Right cardiac atrium (tissue), 5 donors: ENCODE measurements around the gene GHRH. TPM values are rescaled to one million over a fixed set of nuclear protein-coding genes. Genes with fewer than 3 reads are reported as not detected.

Experiments used
- ATAC-seq, 2 donors: fragments of 200-7000 bp; cut with Tn5 transposase; one replicate each; pipeline versions ENCODE4 v1.8.0 to v1.9.1; 2020; ENCODE audit warnings: moderate library complexity in 2 of 2, mild to moderate bottlenecking in 1 of 2
- DNase-seq, 3 donors: peaks; one replicate each; pipeline ENCODE4 v3.0.0-alpha.2; 2020
- H3K27ac ChIP-seq: one replicate; pipeline ENCODE4 v1.5.1; 2013; ENCODE audit warnings: mild to moderate bottlenecking, low read length, control low read depth, moderate library complexity
- H3K27me3 ChIP-seq: one replicate; pipeline ENCODE4 v1.6.1; 2013; ENCODE audit not compliant: control insufficient read depth, insufficient read depth
- H3K4me1 ChIP-seq: one replicate; pipeline ENCODE4 v1.6.1; 2013; ENCODE audit warnings: low read length; ENCODE audit not compliant: control insufficient read depth, insufficient read depth
- H3K4me3 ChIP-seq: one replicate; pipeline ENCODE4 v1.5.1; 2013; ENCODE audit warnings: low read length, control low read depth
- H3K9me3 ChIP-seq: one replicate; pipeline ENCODE4 v1.6.1; 2013; ENCODE audit warnings: low read length; ENCODE audit not compliant: control insufficient read depth
- WGBS: extraction: QIAGEN DNeasy Blood & Tissue Kit; methylation state at CpG from one replicate; pipeline ENCODE4 v1.1.7; 2013; 5-methylcytosine and 5-hydroxymethylcytosine counted together
- intact Hi-C, 4 donors: fragments of 100-400 bp; cut with DNase I; formaldehyde crosslinking; loops; one replicate each; pipeline versions ENCODE4 v1.11.0 to v1.14.0; 2022 to 2023
- long read RNA-seq, 4 donors: library from polyadenylated mRNA; unstranded; transcript quantifications; one replicate each; pipeline ENCODE4 v2.0.0, GENCODE V29; 2020 to 2021
- polyA plus RNA-seq: library from polyadenylated mRNA; stranded (reverse); fragments of 200-250 nt; gene quantifications from one replicate; pipeline ENCODE4 v1.2.3, GENCODE V29; 2013
- total RNA-seq, 4 donors: library from RNA; stranded (reverse); fragmentation: NEBNext Ultra II Directional; extraction: Animal tissue kit (Norgen Biotek cat#: 25700); gene quantifications; one replicate each; pipeline ENCODE4 v1.2.1, GENCODE V29; 2021
- donor health status: healthy with polysubstance abuse.
- donor health status: DM: no; HTN: yes; CAD: no.
- donor health status: DM: no; HTN: no; CAD: no.
- donor health status: DM: no; HTN: yes; CAD: no; lungs with severe emphysema.
- donor health status: DM: yes; HTN: yes; CAD: no.

The GHRH gene, protein sequence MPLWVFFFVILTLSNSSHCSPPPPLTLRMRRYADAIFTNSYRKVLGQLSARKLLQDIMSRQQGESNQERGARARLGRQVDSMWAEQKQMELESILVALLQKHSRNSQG
- total RNA-seq (10 to 100 TPM in 3 of 4 donors, 1 to 10 TPM in 1; 7.3 to 23.5 (median 14.3) TPM), polyA plus RNA-seq (19.5 TPM)
- long read RNA-seq, donor 1: 0 reads
- long read RNA-seq, donor 2, partial matches to known transcripts: 0 of 3 reads
- long read RNA-seq, donor 2, other reads (novel, unspliced or antisense): 2 of 3 reads
- long read RNA-seq, donor 3, partial matches to known transcripts: 0 of 1 reads
- long read RNA-seq, donor 3, other reads (novel, unspliced or antisense): 0 of 1 reads
- long read RNA-seq, donor 4, partial matches to known transcripts: 0 of 3 reads
- long read RNA-seq, donor 4, other reads (novel, unspliced or antisense): 1 of 3 reads

DNA sequence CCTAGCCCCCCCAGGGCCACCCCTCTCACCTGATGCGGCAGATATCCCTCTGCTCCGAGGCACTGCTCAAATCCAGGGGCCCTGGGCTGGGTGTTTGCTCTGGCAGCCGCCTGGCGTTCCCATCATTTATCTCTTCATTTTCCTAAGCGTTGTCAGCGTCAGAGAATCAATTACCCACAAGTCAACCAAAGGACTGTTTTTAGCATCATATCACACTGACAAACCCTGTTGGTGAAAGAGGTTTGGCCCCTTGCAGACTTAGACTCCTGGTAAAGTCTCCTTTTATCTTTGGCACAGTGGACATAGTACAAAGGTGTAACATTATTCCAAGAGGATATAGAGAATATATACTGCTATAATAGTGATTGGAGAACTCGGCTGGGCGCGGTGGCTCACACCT lies at the start of gene GHRH:
Gene GHRH (minus strand): TSS at position 101 of the 400 bp plus-strand sequence. CDS start 4,925 bp downstream, outside the sequence.
- Histone ChIP-seq H3K9me3 (no peaks in the 10 kb centered on the region), H3K27me3 (no peaks in the 10 kb centered on the region), H3K27ac (no peak within 1 kb of the TSS), H3K4me3 (no peak within 1 kb of the TSS), H3K4me1 (no peaks in the 10 kb centered on the region)
- DNase-seq (no peak), ATAC-seq (peak; percentile 30 to 47)
- 45% methylated on average over 9 of the region's 9 CpGs for WGBS
- intact Hi-C loops: no loop called here

DNA sequence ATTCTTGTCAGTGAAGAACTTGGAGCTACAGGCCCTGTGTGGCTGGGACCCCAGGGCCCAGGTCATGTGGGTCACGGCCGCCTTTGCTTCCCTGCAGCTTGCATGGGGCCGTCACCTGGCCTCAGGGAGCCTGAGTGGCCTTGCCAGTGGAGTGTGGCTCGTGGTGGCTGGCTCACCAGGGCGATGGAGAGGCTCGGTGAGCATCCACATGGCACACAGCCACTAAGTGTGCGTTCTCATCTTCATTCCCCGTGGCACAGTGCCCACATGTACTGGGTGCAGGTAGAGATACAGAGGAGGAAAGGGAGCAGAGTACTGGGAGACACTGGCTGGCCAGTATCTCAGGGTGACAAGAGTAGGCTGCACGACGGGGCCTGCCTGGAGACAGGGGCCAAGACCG lies 49.3 kb upstream of the GHRH start:
- Histone ChIP-seq H3K27me3 (no peaks in the 10 kb centered on the region), H3K4me1 (peaks cover 17% of the 10 kb centered on the region), H3K9me3 (no peaks in the 10 kb centered on the region), H3K4me3 (no peak overlapping the region), H3K27ac (no peak overlapping the region)
- DNase-seq: no peak
- intact Hi-C loops: no loop called here
- WGBS: 84% methylated on average over 11 of the region's 11 CpGs
- ATAC-seq: no peak

DNA sequence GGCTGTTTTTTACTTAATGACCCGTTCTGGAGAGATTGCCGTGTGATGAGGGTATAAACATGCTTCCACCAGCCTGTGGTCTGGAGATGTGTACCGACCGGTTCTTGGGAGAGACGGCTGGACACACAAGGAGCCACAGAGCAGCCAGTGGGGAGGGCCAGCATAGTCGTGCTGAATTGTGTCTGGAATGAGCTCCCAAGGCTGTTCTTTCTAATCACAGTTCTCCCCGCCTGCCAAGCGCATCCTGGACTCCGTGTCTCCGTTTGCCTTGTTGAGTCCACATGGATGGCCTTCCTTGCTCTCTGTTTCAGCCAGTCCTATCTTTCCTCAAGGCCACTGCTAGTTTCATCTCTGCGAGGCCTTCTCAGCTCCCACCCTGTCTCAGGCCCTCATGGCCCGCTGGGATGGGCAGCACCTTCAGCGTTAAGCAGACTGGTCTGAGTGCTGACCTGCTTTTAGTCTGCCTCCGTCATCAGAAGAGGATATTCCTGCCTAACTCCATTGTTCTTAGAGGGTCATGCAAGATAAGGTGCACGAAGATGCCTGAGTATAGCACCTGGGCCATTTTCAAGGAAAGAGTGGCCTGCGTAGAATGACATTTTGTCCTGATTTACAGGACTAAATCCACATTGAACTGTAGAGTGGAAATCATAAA lies 48.4 kb upstream of the GHRH start:
- no peak overlapping the region for H3K4me3 ChIP-seq

DNA sequence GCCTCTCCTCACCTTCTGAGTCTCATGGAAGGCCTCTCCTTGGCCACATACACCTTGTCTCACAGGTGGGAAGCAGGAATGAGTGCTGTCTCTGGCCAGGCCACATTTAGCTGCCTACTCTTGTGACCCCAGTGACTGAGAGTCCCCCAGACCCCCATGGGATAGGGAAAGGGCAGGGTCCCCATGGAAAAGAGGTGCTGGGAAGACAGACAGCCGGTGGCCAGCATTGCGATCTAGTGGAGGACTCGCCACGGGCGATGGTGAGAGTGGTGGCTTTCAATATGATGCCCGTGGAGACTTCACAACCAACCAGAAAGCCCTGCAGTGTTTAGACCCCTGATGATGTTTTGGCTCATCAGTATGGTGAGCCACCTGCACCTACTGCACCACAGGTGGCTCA lies 47.7 kb upstream of the GHRH start:
- Histone ChIP-seq H3K27me3 (no peaks in the 10 kb centered on the region), H3K4me3 (no peak overlapping the region), H3K27ac (peak overlapping the region; percentile 23), H3K9me3 (no peaks in the 10 kb centered on the region), H3K4me1 (peaks cover 14% of the 10 kb centered on the region)
- no peak for ATAC-seq
- WGBS: 94% methylated on average over 6 of the region's 6 CpGs
- peak in 2 of 3 donors; percentile 20 to 43 for DNase-seq
- intact Hi-C loops: no loop called here

More for the DNA sequence above, 48.4 kb upstream of the GHRH start:
- Histone ChIP-seq H3K9me3 (no peaks in the 10 kb centered on the region), H3K4me1 (peaks cover 14% of the 10 kb centered on the region), H3K27me3 (no peaks in the 10 kb centered on the region), H3K27ac (no peak overlapping the region)
- peak; percentile 44 to 90 (median 71) for DNase-seq
- intact Hi-C loops: no loop called here
- peak; percentile 47 to 71 for ATAC-seq
- WGBS: 63% methylated on average over 16 of the region's 16 CpGs

DNA sequence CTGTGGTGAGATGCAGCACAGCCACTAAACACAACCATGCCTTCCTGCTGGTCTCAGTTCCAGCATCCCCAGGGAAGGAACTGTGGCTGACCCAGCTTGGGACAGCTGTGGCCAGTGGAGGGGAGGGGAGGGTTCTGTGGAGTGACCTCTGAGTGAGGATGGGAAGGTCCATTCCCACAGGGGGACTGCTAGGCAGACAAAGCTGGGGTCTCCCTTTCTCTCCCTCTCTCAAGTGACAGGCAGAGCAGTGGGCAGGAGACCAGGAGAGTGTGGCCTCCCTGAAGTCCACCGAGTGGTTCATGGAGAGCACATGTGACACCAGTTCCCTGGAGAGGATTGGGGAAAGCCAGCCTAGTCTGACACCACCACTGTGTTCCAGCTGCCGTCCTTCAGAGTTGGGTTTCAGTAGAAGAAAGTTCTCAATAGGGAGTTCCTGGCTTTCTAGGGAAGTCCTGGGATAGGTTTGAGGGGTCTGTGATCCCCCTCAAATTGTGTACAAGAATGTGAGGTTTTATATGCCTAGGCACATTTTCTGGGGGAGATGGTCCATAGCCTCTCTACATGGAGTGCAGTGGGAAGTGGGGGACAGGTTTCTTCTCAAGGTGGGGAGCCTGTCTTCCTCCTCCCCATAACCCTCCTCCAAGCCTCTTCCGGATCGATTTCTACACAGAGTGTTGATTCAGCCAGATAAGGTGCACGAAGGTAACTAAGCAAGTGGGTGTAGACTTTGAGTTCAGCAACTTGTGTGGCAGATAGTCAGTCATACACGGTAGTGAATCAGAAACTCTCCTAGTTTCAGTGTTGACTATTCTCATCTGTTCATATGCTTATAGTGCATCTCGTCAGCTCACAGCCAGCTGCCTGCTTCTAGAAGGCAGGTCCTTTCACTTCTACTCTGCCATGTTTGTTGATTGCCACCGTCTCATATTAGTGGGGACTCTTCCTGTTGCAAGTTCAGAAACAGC lies 46.8 kb upstream of the GHRH start:
- intact Hi-C loops: no loop called here
- H3K4me3 ChIP-seq: no peak overlapping the region
- WGBS: 79% methylated on average over 8 of the region's 8 CpGs
- H3K27me3 ChIP-seq: no peaks in the 10 kb centered on the region
- ATAC-seq (peak; percentile 35 to 40), DNase-seq (peak in 1 of 3 donors; percentile 70)
- H3K27ac ChIP-seq: no peak overlapping the region
- no peaks in the 10 kb centered on the region for H3K9me3 ChIP-seq
- peaks cover 9% of the 10 kb centered on the region for H3K4me1 ChIP-seq

DNA sequence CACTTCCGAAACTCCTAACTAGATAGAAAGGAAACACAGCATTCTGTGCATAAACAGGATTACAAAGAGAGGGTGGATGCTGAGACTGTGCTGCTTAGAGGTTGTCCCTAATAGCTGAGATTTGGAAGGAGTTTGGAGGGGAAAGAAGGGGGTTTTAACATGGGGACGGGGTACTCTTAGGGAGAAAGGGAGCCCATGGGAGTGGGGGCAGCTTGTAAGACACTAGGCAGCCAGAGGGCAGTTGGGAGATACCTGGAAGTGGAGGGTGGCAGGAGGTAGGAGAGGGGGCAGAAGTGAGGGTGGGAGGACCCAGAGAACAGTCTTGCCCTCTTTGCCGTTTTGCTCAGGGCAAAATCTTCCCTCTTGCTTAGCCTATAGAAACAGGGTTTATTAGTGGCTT lies 44.2 kb upstream of the GHRH start:
- WGBS: 60% methylated on average over 3 of the region's 3 CpGs
- no peak overlapping the region for H3K4me3 ChIP-seq
- DNase-seq (no peak), ATAC-seq (no peak)
- H3K9me3 ChIP-seq: no peaks in the 10 kb centered on the region
- H3K4me1 ChIP-seq: peaks cover 9% of the 10 kb centered on the region
- H3K27me3 ChIP-seq: no peaks in the 10 kb centered on the region
- no peak overlapping the region for H3K27ac ChIP-seq
- intact Hi-C loops: no loop called here

DNA sequence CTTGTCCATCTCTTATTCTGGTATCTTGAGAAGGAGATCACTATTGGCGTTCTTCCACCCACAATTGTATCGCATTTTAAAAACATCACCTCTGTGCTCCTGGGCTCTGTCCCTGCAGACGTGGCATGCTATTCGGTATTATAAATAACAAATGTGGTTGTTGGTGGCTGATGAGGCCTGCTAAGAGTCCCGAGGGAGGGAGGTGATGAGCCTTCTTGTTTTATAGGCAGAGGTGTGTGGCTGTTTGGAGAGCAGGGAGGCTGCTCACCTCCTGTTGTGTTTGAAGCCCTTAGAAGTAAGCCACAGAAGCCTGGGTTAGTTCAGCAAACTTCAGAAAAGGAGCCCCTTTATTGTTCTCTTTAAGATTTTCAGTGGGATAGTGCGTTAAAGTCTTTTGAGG lies 43.5 kb upstream of the GHRH start:
- intact Hi-C loops: no loop called here
- Histone ChIP-seq H3K4me1 (peaks cover 9% of the 10 kb centered on the region), H3K27me3 (no peaks in the 10 kb centered on the region), H3K9me3 (no peaks in the 10 kb centered on the region), H3K4me3 (no peak overlapping the region), H3K27ac (no peak overlapping the region)
- DNase-seq (no peak), ATAC-seq (no peak)
- 80% methylated on average over 6 of the region's 6 CpGs for WGBS

DNA sequence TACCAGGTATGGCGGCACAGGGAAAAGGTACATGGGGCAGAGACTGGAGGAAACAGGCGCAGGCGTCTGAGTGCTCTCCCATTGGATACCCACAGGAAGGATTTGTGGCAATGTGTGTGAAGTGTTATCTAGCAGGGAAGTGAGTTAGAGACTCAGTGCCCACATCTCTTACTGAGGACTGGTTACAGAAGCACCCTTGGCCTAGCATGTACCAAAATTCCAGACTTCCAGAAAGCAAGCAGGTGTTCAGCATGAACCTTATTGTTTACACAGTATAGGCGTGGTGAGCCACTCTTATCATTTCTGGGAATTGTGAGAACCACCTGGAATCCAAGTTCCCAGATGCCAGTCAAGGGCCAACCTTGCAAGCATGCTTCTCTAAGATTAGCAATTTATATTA lies 42.0 kb upstream of the GHRH start:
- intact Hi-C loops: no loop called here
- ATAC-seq: no peak
- Histone ChIP-seq H3K4me3 (no peak overlapping the region), H3K4me1 (peaks cover 9% of the 10 kb centered on the region), H3K27me3 (no peaks in the 10 kb centered on the region), H3K27ac (no peak overlapping the region), H3K9me3 (no peaks in the 10 kb centered on the region)
- no peak for DNase-seq
- 92% methylated on average over 4 of the region's 4 CpGs for WGBS

DNA sequence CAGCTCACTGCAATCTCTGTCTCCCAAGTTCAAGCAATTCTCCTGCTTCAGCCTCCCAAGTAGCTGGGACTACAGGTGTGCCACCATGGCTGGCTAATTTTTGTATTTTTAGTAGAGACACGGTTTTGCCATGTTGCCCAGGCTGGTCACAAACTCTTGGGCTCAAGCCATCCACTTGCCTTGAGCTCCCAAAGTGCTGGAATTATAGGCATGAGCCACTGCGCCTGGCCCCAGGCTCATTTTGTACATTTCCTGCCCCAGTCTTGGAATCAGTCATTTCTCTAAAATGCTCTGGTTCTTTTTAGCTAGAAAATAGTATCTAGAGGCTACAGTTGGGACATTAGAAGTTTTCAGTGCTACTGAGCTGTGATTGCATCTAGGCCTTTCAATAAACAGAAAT lies 41.4 kb upstream of the GHRH start:
- no peaks in the 10 kb centered on the region for H3K9me3 ChIP-seq
- intact Hi-C loops: no loop called here
- peaks cover 7% of the 10 kb centered on the region for H3K4me1 ChIP-seq
- ATAC-seq (no peak), DNase-seq (no peak)
- WGBS: 94% methylated on average over 2 of the region's 2 CpGs
- H3K27me3 ChIP-seq: no peaks in the 10 kb centered on the region
- no peak overlapping the region for H3K4me3 ChIP-seq
- H3K27ac ChIP-seq: no peak overlapping the region

DNA sequence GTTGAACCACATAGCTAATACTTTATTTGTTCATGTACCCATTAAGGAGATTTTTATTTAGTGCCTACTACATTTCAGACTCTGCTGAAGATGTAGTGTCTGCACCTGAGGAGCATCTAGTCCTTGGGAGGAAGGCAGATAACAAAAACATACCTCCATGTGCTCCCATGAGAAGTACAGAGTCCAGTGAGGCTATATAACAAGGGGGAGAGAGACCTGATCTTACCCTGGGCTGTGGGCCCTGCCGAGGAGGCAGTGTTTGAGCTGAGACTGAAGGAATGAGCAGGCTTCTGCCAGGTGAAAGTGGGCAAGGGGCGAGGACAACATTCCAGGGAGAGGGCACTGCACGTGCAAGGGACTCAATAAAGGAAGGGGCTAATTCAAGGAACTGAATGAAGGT lies 39.9 kb upstream of the GHRH start:
- no peak overlapping the region for H3K4me3 ChIP-seq
- no peaks in the 10 kb centered on the region for H3K27me3 ChIP-seq
- peak in 1 of 3 donors; percentile 33 for DNase-seq
- no peaks in the 10 kb centered on the region for H3K9me3 ChIP-seq
- no peak overlapping the region for H3K27ac ChIP-seq
- peaks cover 9% of the 10 kb centered on the region for H3K4me1 ChIP-seq
- no peak for ATAC-seq
- intact Hi-C loops: no loop called here
- 96% methylated on average over 3 of the region's 3 CpGs for WGBS
